Breast epithelium (tissue), 4 donors: ENCODE data around the gene KCNJ9. TPM values are rescaled to one million over a fixed set of nuclear protein-coding genes. Genes with fewer than 3 reads are reported as not detected.
A peak's percentile ranks its signal among the peaks of the same experiment; 100 is the strongest.
"Not testable (repeated sequence)": the region's sequence is repeated elsewhere in the genome, so short reads cannot be mapped to it uniquely, and the experiment has no call there.

Experiments
- DNase-seq, 2 donors: peaks; one replicate each; pipeline ENCODE4 v3.0.0-alpha.2; 2019; ENCODE audit warnings: low spot score in 2 of 2
- H3K27ac ChIP-seq, 2 donors: fragments of 200-600 bp; sonication (generic) in 1 of 2; one replicate each; pipeline ENCODE4 v1.5.1; 2016 to 2019; ENCODE audit warnings: mild to moderate bottlenecking in 1 of 2
- H3K27me3 ChIP-seq, 2 donors: fragments of 200-600 bp; sonication (generic) in 1 of 2; one replicate each; pipeline versions ENCODE4 v1.5.1 to v1.6.0; 2017 to 2019; ENCODE audit warnings: control low read depth in 1 of 2, mild to moderate bottlenecking in 1 of 2
- H3K36me3 ChIP-seq: fragments of 200-600 bp; one replicate; pipeline ENCODE4 v1.5.1; 2019
- H3K4me1 ChIP-seq, 2 donors: fragments of 200-600 bp; sonication (generic); one replicate each; pipeline ENCODE4 v1.5.1; 2016 to 2019; ENCODE audit warnings: control low read depth in 1 of 2
- H3K4me3 ChIP-seq, 3 donors: fragments of 200-600 bp; sonication (generic); 1 replicate in 2 of 3; 2 replicates in 1 of 3; pipeline ENCODE4 v1.5.1; 2016 to 2019; ENCODE audit warnings: mild to moderate bottlenecking in 3 of 3, moderate library complexity in 2 of 3
- H3K9me3 ChIP-seq, 2 donors: fragments of 200-600 bp; sonication (generic) in 1 of 2; one replicate each; pipeline ENCODE4 v1.5.1; 2016 to 2019; ENCODE audit warnings: control low read depth in 1 of 2
- CTCF ChIP-seq, 3 donors: fragments of 450-650 bp; IDR thresholded peaks; one replicate each; pipeline ENCODE4 v1.5.1; 2016 to 2017; ENCODE audit warnings: antibody characterized with exemption in 3 of 3, mild to moderate bottlenecking in 3 of 3, moderate library complexity in 3 of 3
- POLR2A ChIP-seq: fragments of 450-650 bp; IDR thresholded peaks from one replicate; pipeline ENCODE4 v1.6.1; 2016; ENCODE audit warnings: antibody characterized with exemption, mild to moderate bottlenecking, moderate library complexity
- POLR2AphosphoS5 ChIP-seq, 3 donors: sonication (generic); formaldehyde crosslinking; IDR thresholded peaks; one replicate each; pipeline ENCODE4 v1.6.1; 2017; ENCODE audit warnings: antibody characterized with exemption in 3 of 3
- intact Hi-C: fragments of 100-400 bp; cut with DNase I; formaldehyde crosslinking; loops from one replicate; pipeline ENCODE4 v1.15.1; 2023; ENCODE audit warnings: low total_unique reads
- total RNA-seq, 3 donors: library from RNA; depleted of rRNA; stranded (reverse); fragments of >200 nt; gene quantifications; one replicate each; pipeline ENCODE4 v1.1.0, GENCODE V29; 2016

Gene KCNJ9
- total RNA-seq, 3 donors from 2014 or later, result not detected

DNA sequence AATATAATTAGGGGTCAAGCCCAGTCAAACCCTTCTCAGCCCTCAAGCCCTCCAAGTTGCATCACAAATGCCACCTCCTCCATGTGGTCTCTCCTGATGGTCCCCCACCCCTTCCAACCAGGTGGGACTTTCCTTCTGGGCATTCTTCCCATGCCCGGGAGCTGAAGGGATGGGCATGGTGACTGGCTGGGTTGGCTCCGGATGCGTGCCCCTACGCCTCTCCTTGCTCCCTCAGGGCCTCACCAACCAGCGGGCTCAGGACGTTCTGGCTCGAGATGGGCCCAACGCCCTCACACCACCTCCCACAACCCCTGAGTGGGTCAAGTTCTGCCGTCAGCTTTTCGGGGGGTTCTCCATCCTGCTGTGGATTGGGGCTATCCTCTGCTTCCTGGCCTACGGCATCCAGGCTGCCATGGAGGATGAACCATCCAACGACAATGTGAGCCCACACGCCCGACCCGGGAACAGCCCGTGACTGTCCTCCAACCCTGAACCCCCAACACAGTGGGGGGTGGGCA is 41.7 kb downstream of the KCNJ9 start:
- TF ChIP-seq POLR2AphosphoS5 (IDR thresholded peaks at IDR 0.05) (no peak), CTCF (IDR thresholded peaks at IDR 0.05) (no peak), POLR2A (no peak)
- no peak for DNase-seq
- no peak overlapping the region for H3K27ac ChIP-seq
- H3K27me3 ChIP-seq, result no peaks in the 10 kb centered on the region
- H3K36me3 ChIP-seq, result no peaks in the 10 kb centered on the region
- no peaks in the 10 kb centered on the region for H3K9me3 ChIP-seq
- intact Hi-C loops, result no loop called here
- H3K4me3 ChIP-seq, result no peak overlapping the region
- H3K4me1 ChIP-seq, result no peaks in the 10 kb centered on the region

- Histone ChIP-seq H3K9me3 (no peaks in the 10 kb centered on the region), H3K27ac (no peak overlapping the region), H3K4me3 (no peak overlapping the region), H3K4me1 (no peaks in the 10 kb centered on the region), H3K27me3 (no peaks in the 10 kb centered on the region), H3K36me3 (no peaks in the 10 kb centered on the region)
- intact Hi-C loops, result no loop called here
- TF ChIP-seq CTCF (IDR thresholded peaks at IDR 0.05), result no peak
- TF ChIP-seq POLR2A, result no peak
- DNase-seq, result no peak
Measured at GRCh38 chr1:160123726-160124125, 42.4 kb downstream of the KCNJ9 start.

DNA sequence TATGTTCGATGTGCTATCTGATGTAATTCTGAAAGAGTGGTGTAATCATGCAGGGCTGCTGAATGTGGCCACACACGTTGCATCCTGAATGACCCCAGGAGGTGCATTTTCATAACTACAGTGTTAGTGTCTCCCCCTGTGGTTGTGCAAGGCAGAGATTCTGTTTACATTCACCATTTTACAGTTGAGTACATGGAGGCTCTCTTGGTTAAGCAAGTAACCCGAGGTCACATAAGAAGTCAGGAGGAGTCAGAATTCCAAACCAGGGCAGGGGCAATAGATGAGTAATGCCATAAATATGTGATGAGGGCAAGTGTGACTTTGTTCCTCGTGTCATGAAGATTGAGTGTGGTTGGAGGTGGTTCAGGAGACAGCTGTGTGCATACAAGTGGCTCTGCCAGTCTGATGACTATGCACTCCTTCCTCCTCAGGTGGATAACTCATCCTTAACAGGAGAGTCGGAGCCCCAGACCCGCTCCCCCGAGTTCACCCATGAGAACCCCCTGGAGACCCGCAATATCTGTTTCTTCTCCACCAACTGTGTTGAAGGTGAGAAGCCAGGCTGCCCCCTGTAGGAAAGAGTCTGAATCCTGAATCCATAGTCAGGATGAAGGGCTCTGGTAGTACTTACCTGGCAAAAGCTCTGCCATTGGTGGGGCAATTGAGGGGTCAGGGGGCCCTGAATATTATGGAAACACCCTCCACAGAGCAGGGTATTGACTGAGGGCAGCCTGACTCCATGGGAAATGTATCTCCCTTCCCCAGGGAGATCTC is 43.6 kb downstream of the KCNJ9 start:
- DNase-seq, result peak in 1 of 2 donors; percentile 29
- Histone ChIP-seq H3K4me1 (no peaks in the 10 kb centered on the region), H3K27me3 (no peaks in the 10 kb centered on the region), H3K4me3 (no peak overlapping the region), H3K9me3 (no peaks in the 10 kb centered on the region), H3K27ac (no peak overlapping the region), H3K36me3 (no peaks in the 10 kb centered on the region)
- no peak for TF ChIP-seq CTCF (IDR thresholded peaks at IDR 0.05)
- no peak for TF ChIP-seq POLR2A
- TF ChIP-seq POLR2AphosphoS5 (IDR thresholded peaks at IDR 0.05), result no peak
- intact Hi-C loops, result no loop called here

- DNase-seq, result no peak
- no peaks in the 10 kb centered on the region for H3K27me3 ChIP-seq
- no peaks in the 10 kb centered on the region for H3K4me1 ChIP-seq
- H3K4me3 ChIP-seq, result no peak overlapping the region
- no peaks in the 10 kb centered on the region for H3K9me3 ChIP-seq
- intact Hi-C loops, result no loop called here
- no peak overlapping the region for H3K27ac ChIP-seq
- no peaks in the 10 kb centered on the region for H3K36me3 ChIP-seq
- TF ChIP-seq POLR2A, result no peak
- TF ChIP-seq POLR2AphosphoS5 (IDR thresholded peaks at IDR 0.05), result no peak
- no peak for TF ChIP-seq CTCF (IDR thresholded peaks at IDR 0.05)
Measured at GRCh38 chr1:160125746-160126145, 44.4 kb downstream of the KCNJ9 start.

- not testable (repeated sequence) for H3K4me1 ChIP-seq
Measured at GRCh38 chr1:160126342-160126741, 45.0 kb downstream of the KCNJ9 start.

More at GRCh38 chr1:160126342-160126741, 45.0 kb downstream of the KCNJ9 start:
- H3K27me3 ChIP-seq, H3K27ac ChIP-seq, intact Hi-C loops, H3K9me3 ChIP-seq, DNase-seq, H3K4me3 ChIP-seq, H3K36me3 ChIP-seq: not testable (repeated sequence)
